OCI-LY1 (cell line): Measurements from ENCODE around the gene GNA14.

ENCODE experiments used
- EZH2 ChIP-seq: fragments of 200-600 bp; sonication (generic), shearing (Covaris generic); IDR thresholded peaks from 2 replicates; pipeline ENCODE4 v1.8.0; 2017; ENCODE audit warnings: borderline replicate concordance, mixed run types, mild to moderate bottlenecking, antibody characterized with exemption, low read length, moderate library complexity, mixed read lengths
- TF ChIP-seq, protein P1 (sequence below): fragments of 200-600 bp; sonication (generic), shearing (Covaris generic); IDR thresholded peaks from 2 replicates; pipeline ENCODE4 v1.5.1; 2017; ENCODE audit warnings: mild to moderate bottlenecking, antibody characterized with exemption, low read length, moderate library complexity, mixed read lengths

- TF ChIP-seq EZH2: no peak
- TF ChIP-seq, protein P1, sequence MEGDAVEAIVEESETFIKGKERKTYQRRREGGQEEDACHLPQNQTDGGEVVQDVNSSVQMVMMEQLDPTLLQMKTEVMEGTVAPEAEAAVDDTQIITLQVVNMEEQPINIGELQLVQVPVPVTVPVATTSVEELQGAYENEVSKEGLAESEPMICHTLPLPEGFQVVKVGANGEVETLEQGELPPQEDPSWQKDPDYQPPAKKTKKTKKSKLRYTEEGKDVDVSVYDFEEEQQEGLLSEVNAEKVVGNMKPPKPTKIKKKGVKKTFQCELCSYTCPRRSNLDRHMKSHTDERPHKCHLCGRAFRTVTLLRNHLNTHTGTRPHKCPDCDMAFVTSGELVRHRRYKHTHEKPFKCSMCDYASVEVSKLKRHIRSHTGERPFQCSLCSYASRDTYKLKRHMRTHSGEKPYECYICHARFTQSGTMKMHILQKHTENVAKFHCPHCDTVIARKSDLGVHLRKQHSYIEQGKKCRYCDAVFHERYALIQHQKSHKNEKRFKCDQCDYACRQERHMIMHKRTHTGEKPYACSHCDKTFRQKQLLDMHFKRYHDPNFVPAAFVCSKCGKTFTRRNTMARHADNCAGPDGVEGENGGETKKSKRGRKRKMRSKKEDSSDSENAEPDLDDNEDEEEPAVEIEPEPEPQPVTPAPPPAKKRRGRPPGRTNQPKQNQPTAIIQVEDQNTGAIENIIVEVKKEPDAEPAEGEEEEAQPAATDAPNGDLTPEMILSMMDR: no peak
Observed at GRCh38 chr9:77598991-77599390, 49.1 kb downstream of the GNA14 start.
